Mammary epithelial cell (primary cell): ENCODE results near the gene TENM3.

Experiments used
- CTCF ChIP-seq, 2 donors: IDR thresholded peaks in 1 of 2; conservative IDR thresholded peaks in 1 of 2; 2 replicates each; pipeline ENCODE4 v1.5.1; 2011 to 2012; ENCODE audit warnings: inconsistent platforms in 2 of 2, low read length in 2 of 2, mild to moderate bottlenecking in 2 of 2, control low read depth in 1 of 2, low read depth in 1 of 2; ENCODE audit not compliant: insufficient read depth in 1 of 2; ENCODE audit errors: extremely low read depth in 1 of 2
- EZH2 ChIP-seq: IDR thresholded peaks from 2 replicates; pipeline ENCODE4 v1.6.1; 2012; ENCODE audit warnings: low read length, inconsistent platforms, borderline replicate concordance

GRCh38 chr4:182585321-182585720 is 342.1 kb downstream of the TENM3 start:
- no peak for TF ChIP-seq CTCF (conservative IDR thresholded peaks at IDR 0.05 in 1 of 2, IDR thresholded peaks at IDR 0.05 in 1 of 2; ENCODE audit: extremely low read depth in 1 of 2, insufficient read depth in 1 of 2, low read depth in 1 of 2, low read length in 2 of 2)
- no peak for TF ChIP-seq EZH2
